ENCODE data around the gene UNC5A. TPM values are rescaled to one million over a fixed set of nuclear protein-coding genes. Genes with fewer than 3 reads are reported as not detected.

UNC5A gene
- total RNA-seq, 4 donors from 2014 or later: not detected

DNA sequence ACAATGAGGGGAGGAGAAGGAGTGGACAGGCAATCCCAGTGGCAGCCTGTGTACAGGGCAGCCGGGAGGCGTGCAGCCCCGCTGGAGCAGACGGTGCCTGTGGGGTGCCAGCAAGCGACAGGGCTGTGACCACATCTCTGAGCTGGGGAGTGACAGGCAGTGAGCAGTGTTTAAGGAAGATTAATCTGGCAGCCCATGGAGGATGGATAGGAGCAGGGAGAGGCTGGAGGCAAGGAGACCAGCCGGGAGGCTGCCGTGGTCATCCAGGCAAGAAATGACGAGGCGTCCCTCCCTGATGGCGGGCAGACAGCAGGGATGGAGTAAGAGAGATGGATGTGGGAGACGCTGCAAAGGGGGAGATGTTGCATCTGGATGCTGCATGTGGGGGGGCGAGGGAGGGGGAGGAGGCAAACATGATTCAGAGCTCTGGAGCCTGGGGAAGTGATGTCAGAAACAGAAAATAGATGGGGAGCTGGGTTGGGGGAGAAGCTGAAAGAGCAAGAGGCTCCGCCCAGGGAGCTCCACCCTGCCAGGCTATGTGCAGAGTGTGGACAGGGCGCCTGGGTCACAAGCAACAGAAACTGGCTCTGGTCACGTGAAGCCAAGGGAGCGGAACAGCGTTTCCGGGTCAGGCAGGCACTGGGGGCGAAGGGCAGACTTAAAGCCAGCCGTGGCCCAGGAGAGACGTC, 12.6 kb downstream of the UNC5A start:
- WGBS: 81% methylated on average over 21 of the region's 21 CpGs
- TF ChIP-seq, protein P1, sequence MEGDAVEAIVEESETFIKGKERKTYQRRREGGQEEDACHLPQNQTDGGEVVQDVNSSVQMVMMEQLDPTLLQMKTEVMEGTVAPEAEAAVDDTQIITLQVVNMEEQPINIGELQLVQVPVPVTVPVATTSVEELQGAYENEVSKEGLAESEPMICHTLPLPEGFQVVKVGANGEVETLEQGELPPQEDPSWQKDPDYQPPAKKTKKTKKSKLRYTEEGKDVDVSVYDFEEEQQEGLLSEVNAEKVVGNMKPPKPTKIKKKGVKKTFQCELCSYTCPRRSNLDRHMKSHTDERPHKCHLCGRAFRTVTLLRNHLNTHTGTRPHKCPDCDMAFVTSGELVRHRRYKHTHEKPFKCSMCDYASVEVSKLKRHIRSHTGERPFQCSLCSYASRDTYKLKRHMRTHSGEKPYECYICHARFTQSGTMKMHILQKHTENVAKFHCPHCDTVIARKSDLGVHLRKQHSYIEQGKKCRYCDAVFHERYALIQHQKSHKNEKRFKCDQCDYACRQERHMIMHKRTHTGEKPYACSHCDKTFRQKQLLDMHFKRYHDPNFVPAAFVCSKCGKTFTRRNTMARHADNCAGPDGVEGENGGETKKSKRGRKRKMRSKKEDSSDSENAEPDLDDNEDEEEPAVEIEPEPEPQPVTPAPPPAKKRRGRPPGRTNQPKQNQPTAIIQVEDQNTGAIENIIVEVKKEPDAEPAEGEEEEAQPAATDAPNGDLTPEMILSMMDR (IDR thresholded peaks at IDR 0.05): no peak
- no peak for TF ChIP-seq EP300 (IDR thresholded peaks at IDR 0.05)
- H3K27me3 ChIP-seq: peaks cover 65% of the 10 kb centered on the region

DNA sequence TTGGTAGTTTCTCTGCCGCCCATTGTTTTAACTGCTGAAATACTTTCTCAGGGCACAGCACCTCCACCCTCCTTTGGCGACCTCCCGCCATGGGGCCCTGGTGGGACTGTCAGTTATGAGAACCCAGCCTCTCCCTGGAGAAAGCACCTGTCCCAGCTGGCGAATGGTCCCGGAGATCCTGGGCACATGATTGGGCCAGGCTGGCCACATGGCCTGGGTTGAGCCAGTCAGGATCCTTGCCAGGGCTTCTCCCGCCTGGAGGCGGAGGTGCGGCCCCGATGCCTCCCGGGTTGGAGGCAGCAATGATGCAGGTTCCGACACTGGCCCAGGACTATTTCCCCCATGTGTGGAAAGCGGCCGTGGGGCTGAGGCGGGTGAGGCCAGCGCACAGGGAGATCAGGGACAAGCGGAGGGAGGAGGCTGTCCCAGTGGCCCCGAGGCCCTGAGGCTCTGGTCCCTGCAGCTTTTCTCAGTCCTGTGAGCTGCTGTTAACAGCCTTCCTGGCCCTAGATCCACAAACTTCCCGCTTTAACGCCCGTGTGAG, 13.6 kb downstream of the UNC5A start:
- Histone ChIP-seq H3K27ac (no peak overlapping the region), H3K36me3 (no peaks in the 10 kb centered on the region), H3K27me3 (peaks cover 55% of the 10 kb centered on the region), H3K4me1 (peaks cover 7% of the 10 kb centered on the region), H3K9me3 (no peaks in the 10 kb centered on the region), H3K4me3 (no peak overlapping the region)
- no peak for DNase-seq (ENCODE audit: low spot score in 2 of 2)
- whole genome bisulfite sequencing: 72% methylated on average over 7 of the region's 20 CpGs
- no peak for TF ChIP-seq POLR2A (IDR thresholded peaks at IDR 0.05)
- TF ChIP-seq, protein P1 (IDR thresholded peaks at IDR 0.05): no peak
- TF ChIP-seq POLR2AphosphoS5 (IDR thresholded peaks at IDR 0.05): no peak
- TF ChIP-seq EP300 (IDR thresholded peaks at IDR 0.05): no peak

More for the DNA sequence above, 12.6 kb downstream of the UNC5A start:
- no peak for DNase-seq (ENCODE audit: low spot score in 2 of 2)
- Histone ChIP-seq H3K9me3 (no peaks in the 10 kb centered on the region), H3K27ac (no peak overlapping the region), H3K4me3 (no peak overlapping the region), H3K4me1 (peaks cover 11% of the 10 kb centered on the region), H3K36me3 (no peaks in the 10 kb centered on the region)

DNA sequence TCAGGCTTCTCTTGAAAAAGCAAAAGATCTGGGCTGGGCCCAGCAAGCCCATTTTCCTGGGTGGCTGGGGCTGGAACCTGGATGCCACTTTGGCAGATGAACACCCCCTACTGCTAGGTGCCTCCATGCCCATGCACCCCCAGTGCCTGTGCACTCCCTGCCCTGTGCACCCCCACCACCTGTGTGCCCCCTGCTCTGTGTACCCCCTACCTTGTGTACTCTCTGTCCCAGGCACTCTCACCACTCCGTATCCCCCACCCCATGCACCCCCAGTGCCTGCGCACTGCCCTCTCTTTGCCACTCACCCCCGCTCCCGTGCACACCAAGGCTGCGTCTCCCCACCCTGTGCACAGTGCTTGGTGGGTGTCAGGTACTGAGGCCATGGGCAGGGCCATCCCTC, 14.2 kb downstream of the UNC5A start:
- no peaks in the 10 kb centered on the region for H3K36me3 ChIP-seq
- DNase-seq (ENCODE audit: low spot score in 2 of 2): no peak
- WGBS: 89% methylated on average over 5 of the region's 5 CpGs
- H3K27me3 ChIP-seq: peaks cover 48% of the 10 kb centered on the region
- no peak overlapping the region for H3K4me3 ChIP-seq
- TF ChIP-seq POLR2A (IDR thresholded peaks at IDR 0.05) (no peak), EP300 (IDR thresholded peaks at IDR 0.05) (no peak), POLR2AphosphoS5 (IDR thresholded peaks at IDR 0.05) (no peak)
- TF ChIP-seq, protein P1 (IDR thresholded peaks at IDR 0.05): no peak
- H3K9me3 ChIP-seq: no peaks in the 10 kb centered on the region
- H3K27ac ChIP-seq: no peak overlapping the region
- peaks cover 7% of the 10 kb centered on the region for H3K4me1 ChIP-seq

DNA sequence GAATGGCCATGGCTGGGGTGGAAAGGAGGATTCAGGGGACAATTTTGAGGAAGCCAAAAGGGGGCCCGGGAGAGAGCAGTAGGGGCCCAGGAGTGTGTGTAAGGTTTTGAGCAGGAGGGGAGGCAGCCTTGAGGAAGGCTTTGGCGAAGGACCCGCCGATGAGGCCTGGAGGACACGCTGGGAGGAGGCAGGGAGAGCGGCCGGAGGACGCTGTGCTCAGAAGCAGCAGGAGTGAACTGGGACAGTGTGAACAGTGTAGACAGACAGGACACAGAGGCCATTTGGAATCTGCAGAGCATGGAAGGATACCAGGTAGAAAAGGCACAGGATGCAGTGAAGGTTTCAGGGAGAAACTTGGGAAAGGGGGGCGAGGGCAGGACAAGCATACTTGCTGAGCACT, 14.9 kb downstream of the UNC5A start:
- TF ChIP-seq, protein P1 (IDR thresholded peaks at IDR 0.05): no peak
- TF ChIP-seq EP300 (IDR thresholded peaks at IDR 0.05): no peak
- no peak for TF ChIP-seq POLR2AphosphoS5 (IDR thresholded peaks at IDR 0.05)
- TF ChIP-seq POLR2A (IDR thresholded peaks at IDR 0.05): no peak
- H3K27ac ChIP-seq: no peak overlapping the region
- H3K4me1 ChIP-seq: peaks cover 7% of the 10 kb centered on the region
- no peak for DNase-seq (ENCODE audit: low spot score in 2 of 2)
- peaks cover 43% of the 10 kb centered on the region for H3K27me3 ChIP-seq
- H3K4me3 ChIP-seq: no peak overlapping the region
- no peaks in the 10 kb centered on the region for H3K36me3 ChIP-seq
- 84% methylated on average over 9 of the region's 9 CpGs for WGBS
- no peaks in the 10 kb centered on the region for H3K9me3 ChIP-seq

DNA sequence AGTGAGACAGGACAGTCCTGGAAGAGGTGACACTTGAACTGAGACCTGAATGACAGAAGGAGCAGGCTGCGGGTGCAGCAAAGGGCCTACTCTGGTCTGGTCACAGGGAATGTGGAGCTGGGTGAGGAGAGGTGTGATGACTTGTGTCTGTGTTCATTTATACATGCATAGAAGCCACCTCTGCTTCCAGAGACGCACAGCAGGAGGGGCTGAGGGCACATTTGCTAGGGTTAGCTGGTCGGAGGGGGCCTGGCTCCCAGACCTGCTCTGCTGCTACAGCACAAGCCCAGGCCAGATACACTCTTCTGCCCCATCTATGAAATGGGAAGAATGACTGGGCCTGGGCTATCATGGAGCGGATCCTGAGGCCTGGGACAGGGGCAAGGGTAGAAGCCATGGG, 15.6 kb downstream of the UNC5A start:
- H3K9me3 ChIP-seq: no peaks in the 10 kb centered on the region
- no peak for DNase-seq (ENCODE audit: low spot score in 2 of 2)
- H3K4me1 ChIP-seq: peaks cover 7% of the 10 kb centered on the region
- peaks cover 36% of the 10 kb centered on the region for H3K27me3 ChIP-seq
- H3K4me3 ChIP-seq: no peak overlapping the region
- WGBS: 94% methylated on average over 2 of the region's 4 CpGs
- TF ChIP-seq POLR2A (IDR thresholded peaks at IDR 0.05): no peak
- no peak for TF ChIP-seq EP300 (IDR thresholded peaks at IDR 0.05)
- TF ChIP-seq, protein P1 (IDR thresholded peaks at IDR 0.05): no peak
- no peak for TF ChIP-seq POLR2AphosphoS5 (IDR thresholded peaks at IDR 0.05)
- H3K36me3 ChIP-seq: no peaks in the 10 kb centered on the region
- no peak overlapping the region for H3K27ac ChIP-seq
